H1 (cell line): ENCODE results near the gene PRRX1.

ENCODE experiments used
- CEBPB ChIP-seq: IDR thresholded peaks from 2 replicates; pipeline ENCODE4 v1.6.1; 2012; ENCODE audit warnings: low read depth, low read length
- CHD1 ChIP-seq: IDR thresholded peaks from 2 replicates; pipeline ENCODE4 v1.6.1; 2012; ENCODE audit warnings: low read depth, low read length, improper control_type of control experiment
- CHD2 ChIP-seq: IDR thresholded peaks from 2 replicates; pipeline ENCODE4 v1.6.1; 2012; ENCODE audit warnings: low read length, improper control_type of control experiment
- CTCF ChIP-seq, 3 experiments: IDR thresholded peaks; 1 replicate in 2 of 3; 2 replicates in 1 of 3; pipeline versions ENCODE4 v1.5.1 to v1.6.1; 2011; ENCODE audit warnings: low read length in 3 of 3, mild to moderate bottlenecking in 3 of 3, inconsistent platforms in 2 of 3, low read depth in 1 of 3, moderate library complexity in 1 of 3; ENCODE audit not compliant: insufficient read depth in 1 of 3; ENCODE audit errors: control extremely low read depth in 1 of 3
- EP300 ChIP-seq, 2 experiments: IDR thresholded peaks; 1 replicate in 1 of 2; 2 replicates in 1 of 2; pipeline ENCODE4 v1.6.1; 2011 to 2012; ENCODE audit warnings: low read depth in 2 of 2, low read length in 2 of 2, mild to moderate bottlenecking in 2 of 2, borderline replicate concordance in 1 of 2, inconsistent platforms in 1 of 2, moderate library complexity in 1 of 2
- EZH2 ChIP-seq: fragments of 200-600 bp; sonication (generic); IDR thresholded peaks from 2 replicates; pipeline ENCODE4 v1.7.1; 2012; ENCODE audit warnings: low read depth, mild to moderate bottlenecking, moderate library complexity, low read length, inconsistent platforms; ENCODE audit not compliant: severe bottlenecking
- NRF1 ChIP-seq: IDR thresholded peaks from 2 replicates; pipeline ENCODE4 v1.6.1; 2011; ENCODE audit warnings: mild to moderate bottlenecking, low read depth, low read length, improper control_type of control experiment
- POLR2AphosphoS5 ChIP-seq: IDR thresholded peaks from 2 replicates; pipeline ENCODE4 v1.6.1; 2011; ENCODE audit warnings: low read depth, low read length
- TAF1 ChIP-seq: IDR thresholded peaks from 2 replicates; pipeline ENCODE4 v1.6.1; 2011; ENCODE audit warnings: mild to moderate bottlenecking, low read depth, low read length
- USF2 ChIP-seq: IDR thresholded peaks from 2 replicates; pipeline ENCODE4 v1.6.1; 2011; ENCODE audit warnings: low read length, improper control_type of control experiment
- TF ChIP-seq, protein P1 (sequence below): IDR thresholded peaks from 2 replicates; pipeline ENCODE4 v1.6.1; 2011; ENCODE audit warnings: low read depth, mild to moderate bottlenecking, low read length; ENCODE audit not compliant: insufficient read depth

DNA sequence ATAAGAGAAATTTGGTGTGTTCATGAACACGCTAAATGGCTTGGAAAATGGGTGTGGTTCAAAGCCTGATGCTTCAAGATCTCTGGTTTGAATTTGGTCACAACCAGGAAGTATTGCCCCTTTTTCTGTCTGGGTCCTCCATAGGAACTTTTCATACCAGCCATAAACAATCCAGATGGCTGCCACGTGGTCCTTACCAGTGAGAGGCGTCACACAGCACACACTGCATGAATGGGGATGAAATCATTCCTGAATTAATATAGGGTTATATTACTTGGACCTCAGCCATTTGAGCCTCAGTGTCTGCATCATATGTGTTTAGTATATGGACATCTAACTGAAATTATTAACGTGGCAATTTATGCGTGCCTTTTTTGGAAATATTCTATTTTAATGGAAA, 64.0 kb downstream of the PRRX1 start:
- TF ChIP-seq CTCF (IDR thresholded peaks at IDR 0.05; ENCODE audit: control extremely low read depth in 1 of 3, insufficient read depth in 1 of 3, low read depth in 1 of 3, low read length in 3 of 3) (no peak), TAF1 (no peak), CHD1 (no peak), USF2 (no peak), POLR2AphosphoS5 (no peak), EP300 (IDR thresholded peaks at IDR 0.05; ENCODE audit: borderline replicate concordance in 1 of 2, low read depth in 2 of 2, low read length in 2 of 2) (no peak), NRF1 (no peak), EZH2 (no peak), CHD2 (no peak), CEBPB (no peak)
- TF ChIP-seq, protein P1, sequence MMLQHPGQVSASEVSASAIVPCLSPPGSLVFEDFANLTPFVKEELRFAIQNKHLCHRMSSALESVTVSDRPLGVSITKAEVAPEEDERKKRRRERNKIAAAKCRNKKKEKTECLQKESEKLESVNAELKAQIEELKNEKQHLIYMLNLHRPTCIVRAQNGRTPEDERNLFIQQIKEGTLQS: no peak
